ENCODE data around the gene GTF2F2.
A peak's percentile ranks its signal among the peaks of the same experiment; 100 is the strongest.

Gene GTF2F2

GRCh38 chr13:45316338-45316737, 196.0 kb downstream of the GTF2F2 start:
- H3K4me1 Mint-ChIP-seq = peaks cover under 1% of the 10 kb centered on the region
- H3K9me3 Mint-ChIP-seq = no peaks in the 10 kb centered on the region

GRCh38 chr13:45316996-45317395, 196.7 kb downstream of the GTF2F2 start:
- peak overlapping the region; percentile 97 to 100 (median 100) for H3K27ac Mint-ChIP-seq
- peaks cover 7% of the 10 kb centered on the region for H3K27me3 Mint-ChIP-seq (ENCODE audit: low read depth)
- no peaks in the 10 kb centered on the region for H3K36me3 Mint-ChIP-seq (ENCODE audit: low read depth)
- H3K4me1 Mint-ChIP-seq = no peaks in the 10 kb centered on the region
- TF ChIP-seq CTCF (IDR thresholded peaks at IDR 0.05; ENCODE audit: unreplicated experiment in 3 of 3) = no peak
- H3K9me3 Mint-ChIP-seq = no peaks in the 10 kb centered on the region
- H3K4me3 Mint-ChIP-seq = no peak overlapping the region

More at GRCh38 chr13:45316338-45316737, 196.0 kb downstream of the GTF2F2 start:
- Mint-ChIP-seq H3K27me3 (ENCODE audit: low read depth) (peaks cover 7% of the 10 kb centered on the region), H3K36me3 (ENCODE audit: low read depth) (no peaks in the 10 kb centered on the region), H3K4me3 (peak overlapping the region; percentile 37 to 75 (median 70)), H3K27ac (peak overlapping the region; percentile 97 to 100 (median 100))
- no peak for TF ChIP-seq CTCF (IDR thresholded peaks at IDR 0.05; ENCODE audit: unreplicated experiment in 3 of 3)

- Mint-ChIP-seq H3K4me1 (peaks cover 12% of the 10 kb centered on the region), H3K36me3 (ENCODE audit: low read depth) (no peaks in the 10 kb centered on the region), H3K27me3 (ENCODE audit: low read depth) (peaks cover 5% of the 10 kb centered on the region), H3K9me3 (no peaks in the 10 kb centered on the region), H3K27ac (no peak overlapping the region), H3K4me3 (no peak overlapping the region)
- no peak for TF ChIP-seq CTCF (IDR thresholded peaks at IDR 0.05; ENCODE audit: unreplicated experiment in 3 of 3)
These were observed 200.7 kb downstream of the GTF2F2 start for GRCh38 chr13:45320876-45321629.

GRCh38 chr13:45325806-45326205, 205.5 kb downstream of the GTF2F2 start:
- Mint-ChIP-seq H3K27me3 (ENCODE audit: low read depth) (peaks cover 4% of the 10 kb centered on the region), H3K9me3 (no peaks in the 10 kb centered on the region), H3K36me3 (ENCODE audit: low read depth) (no peaks in the 10 kb centered on the region), H3K4me1 (peaks cover 26% of the 10 kb centered on the region), H3K27ac (peak overlapping the region; percentile 73 to 90 (median 83)), H3K4me3 (no peak overlapping the region)
- TF ChIP-seq CTCF (IDR thresholded peaks at IDR 0.05; ENCODE audit: unreplicated experiment in 3 of 3) = no peak

- Mint-ChIP-seq H3K36me3 (ENCODE audit: low read depth) (no peaks in the 10 kb centered on the region), H3K4me1 (peaks cover 32% of the 10 kb centered on the region), H3K9me3 (no peaks in the 10 kb centered on the region), H3K27me3 (ENCODE audit: low read depth) (peaks cover 4% of the 10 kb centered on the region), H3K27ac (no peak overlapping the region), H3K4me3 (no peak overlapping the region)
- no peak for TF ChIP-seq CTCF (IDR thresholded peaks at IDR 0.05; ENCODE audit: unreplicated experiment in 3 of 3)
These were observed 207.1 kb downstream of the GTF2F2 start for GRCh38 chr13:45327253-45327955.

Measured in nephron (organoid).